Measurements from ENCODE around the gene LDLRAD1. TPM values are rescaled to one million over a fixed set of nuclear protein-coding genes. Genes with fewer than 3 reads are reported as not detected.

LDLRAD1 gene
- total and polyA plus RNA-seq, 2 experiments from 2014 or later, result not detected

- Histone ChIP-seq H2AFZ (no peak overlapping the region), H3K79me2 (replicated peaks; ENCODE audit: insufficient read depth) (no peaks in the 10 kb centered on the region), H3K9me2 (ENCODE audit: insufficient read depth) (no peaks in the 10 kb centered on the region; the same call in 1 of the 2 replicates), H3K36me3 (ENCODE audit: insufficient read depth) (no peaks in the 10 kb centered on the region), H3F3A (replicated peaks; ENCODE audit: low read depth) (no peaks in the 10 kb centered on the region), H4K20me1 (replicated peaks; ENCODE audit: insufficient read depth) (no peaks in the 10 kb centered on the region), H3K4me2 (no peak overlapping the region), H3K4me3 (no peak overlapping the region), H3K27ac (ENCODE audit: low read depth) (no peak overlapping the region), H3K4me1 (ENCODE audit: insufficient read depth) (no peaks in the 10 kb centered on the region), H3K27me3 (ENCODE audit: insufficient read depth) (no peaks in the 10 kb centered on the region)
- ATAC-seq (no peak), DNase-seq (ENCODE audit: low spot score) (no peak)
- Mint-ChIP-seq H3K9me3 (no peaks in the 10 kb centered on the region), H3K27me3 (ENCODE audit: insufficient read depth, low read depth, poor library complexity) (peaks cover 8% of the 10 kb centered on the region), H3K4me3 (no peak overlapping the region), H3K27ac (no peak overlapping the region), H3K4me1 (peaks cover 8% of the 10 kb centered on the region), H3K36me3 (ENCODE audit: low read depth) (no peaks in the 10 kb centered on the region)
- TF ChIP-seq EZH2phosphoT487 (IDR thresholded peaks at IDR 0.05; ENCODE audit: unreplicated experiment) (no peak), NANOG (IDR thresholded peaks at IDR 0.05; ENCODE audit: borderline replicate concordance) (no peak), EZH2 (IDR thresholded peaks at IDR 0.05; ENCODE audit: low read depth, unreplicated experiment) (no peak), CREB1 (CRISPR knock-in tag; IDR thresholded peaks at IDR 0.05; ENCODE audit: low read depth) (no peak)
Observed at GRCh38 chr1:54012863-54013262, 5.1 kb downstream of the LDLRAD1 start.

GRCh38 chr1:54012008-54012325, 6.0 kb downstream of the LDLRAD1 start:
- DNase-seq (ENCODE audit: low spot score) (no peak), ATAC-seq (no peak)
- no peaks in the 10 kb centered on the region for H3K79me2 ChIP-seq (replicated peaks; ENCODE audit: insufficient read depth)
- H3K9me2 ChIP-seq (ENCODE audit: insufficient read depth), result no peaks in the 10 kb centered on the region; the same call in 1 of the 2 replicates
- no peak overlapping the region for H3K27ac ChIP-seq (ENCODE audit: low read depth)
- TF ChIP-seq ZNF462 (CRISPR knock-in tag; IDR thresholded peaks at IDR 0.05) (no peak), ZNF331 (CRISPR knock-in tag; IDR thresholded peaks at IDR 0.05; ENCODE audit: low read depth) (no peak)
- H3K27ac Mint-ChIP-seq, result no peak overlapping the region
- H4K20me1 ChIP-seq (replicated peaks; ENCODE audit: insufficient read depth), result no peaks in the 10 kb centered on the region
- H3K27me3 Mint-ChIP-seq (ENCODE audit: insufficient read depth, low read depth, poor library complexity), result peaks cover 7% of the 10 kb centered on the region
- H3K4me3 Mint-ChIP-seq, result no peak overlapping the region
- H3K27me3 ChIP-seq (ENCODE audit: insufficient read depth), result no peaks in the 10 kb centered on the region
- no peak overlapping the region for H3K4me3 ChIP-seq
- H3K4me1 Mint-ChIP-seq, result peaks cover 8% of the 10 kb centered on the region; the same call in 2 of the 3 replicates
- H3K4me1 ChIP-seq (ENCODE audit: insufficient read depth), result no peaks in the 10 kb centered on the region
- no peak overlapping the region for H3K4me2 ChIP-seq
- no peaks in the 10 kb centered on the region for H3K9me3 Mint-ChIP-seq
- no peaks in the 10 kb centered on the region for H3F3A ChIP-seq (replicated peaks; ENCODE audit: low read depth)
- H3K36me3 Mint-ChIP-seq (ENCODE audit: low read depth), result no peaks in the 10 kb centered on the region
- H3K36me3 ChIP-seq (ENCODE audit: insufficient read depth), result no peaks in the 10 kb centered on the region
- H2AFZ ChIP-seq, result no peak overlapping the region
